Left lung (tissue), 10 donors: ENCODE measurements around the gene S100A6. TPM values are rescaled to one million over a fixed set of nuclear protein-coding genes. Genes with fewer than 3 reads are reported as not detected.
A peak's percentile ranks its signal among the peaks of the same experiment; 100 is the strongest.

Experiments
- ATAC-seq: fragments of 200-7000 bp; cut with Tn5 transposase; one replicate; pipeline ENCODE4 v1.9.1; 2020; ENCODE audit warnings: moderate library complexity
- DNase-seq, 4 donors: peaks; one replicate each; pipeline ENCODE4 v3.0.0-alpha.2; 2013 to 2020
- H3K27ac ChIP-seq, 2 donors: fragments of 200-600 bp; sonication (generic) in 1 of 2; one replicate each; pipeline versions ENCODE4 v1.5.0 to v1.8.0; 2020 to 2021
- H3K27me3 ChIP-seq, 2 donors: fragments of 200-600 bp; sonication (generic) in 1 of 2; one replicate each; pipeline versions ENCODE4 v1.5.0 to v1.8.0; 2020 to 2021
- H3K36me3 ChIP-seq, 2 donors: fragments of 200-600 bp; sonication (generic) in 1 of 2; one replicate each; pipeline versions ENCODE4 v1.5.0 to v1.8.0; 2020 to 2021
- H3K4me1 ChIP-seq, 2 donors: fragments of 200-600 bp; one replicate each; pipeline ENCODE4 v1.8.0; 2021
- H3K4me3 ChIP-seq, 2 donors: fragments of 200-600 bp; sonication (generic) in 1 of 2; one replicate each; pipeline versions ENCODE4 v1.5.0 to v1.8.0; 2020 to 2021; ENCODE audit warnings: mild to moderate bottlenecking in 1 of 2
- H3K9me3 ChIP-seq, 2 donors: fragments of 200-600 bp; sonication (generic) in 1 of 2; one replicate each; pipeline versions ENCODE4 v1.5.0 to v1.8.0; 2020 to 2021
- intact Hi-C, 2 donors: fragments of 100-400 bp; cut with DNase I; formaldehyde crosslinking; loops; one replicate each; pipeline versions ENCODE4 v1.11.2 to v1.14.2; 2022
- polyA plus RNA-seq, 6 donors: library from polyadenylated mRNA; unstranded; fragments of 120-200 nt; gene quantifications; one replicate each; pipeline ENCODE4 v1.2.1, GENCODE V29; 2013; ENCODE audit not compliant: insufficient read length in 6 of 6
- total RNA-seq, 2 donors: library from RNA; stranded (reverse); fragmentation: NEBNext Ultra II Directional; extraction: Animal tissue kit (Norgen Biotek cat#: 25700); gene quantifications; one replicate each; pipeline ENCODE4 v1.2.1, GENCODE V29; 2021
- TF ChIP-seq, protein P1 (sequence below), 2 donors: fragments of 200-600 bp; sonication (generic) in 1 of 2; IDR thresholded peaks; one replicate each; pipeline versions ENCODE4 v1.5.0 to v1.8.0; 2021; ENCODE audit warnings: antibody characterized with exemption in 2 of 2
- donor health status: DM: no; HTN: yes; CAD: no.
- donor health status: DM: no; HTN: no; CAD: no.

Gene S100A6
- total and polyA plus RNA-seq, 8 donors: 156 to 1,797 (median 210) TPM

DNA sequence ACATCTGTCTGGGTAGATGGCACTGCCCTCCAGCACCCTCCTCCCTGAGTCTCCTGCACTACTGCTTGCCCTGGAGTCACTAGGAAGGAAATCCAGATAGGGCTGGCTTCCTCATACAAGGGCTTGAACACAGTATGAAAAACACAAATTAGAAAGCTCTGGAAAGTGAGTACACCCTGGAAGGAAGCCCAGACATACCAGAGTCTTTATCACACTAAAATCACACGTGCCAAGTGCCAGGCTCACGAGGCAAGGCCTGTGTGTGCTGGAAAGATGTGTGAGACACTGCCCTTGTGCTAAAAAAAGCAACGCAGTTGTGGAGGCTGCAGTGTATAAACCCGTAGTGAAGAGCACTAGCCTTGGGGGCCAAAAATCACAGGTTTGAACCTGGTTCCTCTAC lies 47.1 kb downstream of the S100A6 start:
- H3K4me3 ChIP-seq: no peak overlapping the region
- H3K4me1 ChIP-seq: no peaks in the 10 kb centered on the region
- H3K9me3 ChIP-seq: no peaks in the 10 kb centered on the region
- TF ChIP-seq, protein P1, sequence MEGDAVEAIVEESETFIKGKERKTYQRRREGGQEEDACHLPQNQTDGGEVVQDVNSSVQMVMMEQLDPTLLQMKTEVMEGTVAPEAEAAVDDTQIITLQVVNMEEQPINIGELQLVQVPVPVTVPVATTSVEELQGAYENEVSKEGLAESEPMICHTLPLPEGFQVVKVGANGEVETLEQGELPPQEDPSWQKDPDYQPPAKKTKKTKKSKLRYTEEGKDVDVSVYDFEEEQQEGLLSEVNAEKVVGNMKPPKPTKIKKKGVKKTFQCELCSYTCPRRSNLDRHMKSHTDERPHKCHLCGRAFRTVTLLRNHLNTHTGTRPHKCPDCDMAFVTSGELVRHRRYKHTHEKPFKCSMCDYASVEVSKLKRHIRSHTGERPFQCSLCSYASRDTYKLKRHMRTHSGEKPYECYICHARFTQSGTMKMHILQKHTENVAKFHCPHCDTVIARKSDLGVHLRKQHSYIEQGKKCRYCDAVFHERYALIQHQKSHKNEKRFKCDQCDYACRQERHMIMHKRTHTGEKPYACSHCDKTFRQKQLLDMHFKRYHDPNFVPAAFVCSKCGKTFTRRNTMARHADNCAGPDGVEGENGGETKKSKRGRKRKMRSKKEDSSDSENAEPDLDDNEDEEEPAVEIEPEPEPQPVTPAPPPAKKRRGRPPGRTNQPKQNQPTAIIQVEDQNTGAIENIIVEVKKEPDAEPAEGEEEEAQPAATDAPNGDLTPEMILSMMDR (IDR thresholded peaks at IDR 0.05): no peak
- no peak overlapping the region for H3K27ac ChIP-seq
- ATAC-seq (peak; percentile 11), DNase-seq (no peak)
- intact Hi-C loops: no loop called here
- peaks cover 0 to 4% of the 10 kb centered on the region in 2 donors for H3K27me3 ChIP-seq
- H3K36me3 ChIP-seq: no peaks in the 10 kb centered on the region

DNA sequence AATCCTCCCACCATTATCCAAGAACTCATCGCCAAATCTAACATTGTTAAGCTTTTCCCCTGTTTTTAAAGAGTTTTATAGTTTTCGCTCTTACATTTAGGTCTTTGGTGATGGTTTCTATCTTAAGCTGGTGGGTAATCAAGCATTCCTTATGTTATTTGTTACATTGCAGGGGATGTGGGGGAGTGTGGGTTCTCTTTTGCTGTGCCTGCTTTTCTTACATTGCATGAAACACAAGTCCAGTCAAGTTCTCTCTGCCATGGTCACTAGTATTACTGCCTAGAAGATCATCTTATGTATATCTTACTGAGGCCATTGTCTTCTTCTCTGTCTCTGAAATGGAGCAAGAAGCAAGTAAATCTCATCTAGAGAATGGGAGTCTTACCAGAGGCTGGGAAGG lies 48.1 kb downstream of the S100A6 start:
- ATAC-seq (no peak), DNase-seq (no peak)
- intact Hi-C loops: no loop called here
- TF ChIP-seq, protein P1 (IDR thresholded peaks at IDR 0.05): no peak
- Histone ChIP-seq H3K4me3 (no peak overlapping the region), H3K27ac (no peak overlapping the region), H3K4me1 (no peaks in the 10 kb centered on the region), H3K9me3 (no peaks in the 10 kb centered on the region), H3K36me3 (no peaks in the 10 kb centered on the region), H3K27me3 (peaks cover 0 to 14% of the 10 kb centered on the region in 2 donors)

DNA sequence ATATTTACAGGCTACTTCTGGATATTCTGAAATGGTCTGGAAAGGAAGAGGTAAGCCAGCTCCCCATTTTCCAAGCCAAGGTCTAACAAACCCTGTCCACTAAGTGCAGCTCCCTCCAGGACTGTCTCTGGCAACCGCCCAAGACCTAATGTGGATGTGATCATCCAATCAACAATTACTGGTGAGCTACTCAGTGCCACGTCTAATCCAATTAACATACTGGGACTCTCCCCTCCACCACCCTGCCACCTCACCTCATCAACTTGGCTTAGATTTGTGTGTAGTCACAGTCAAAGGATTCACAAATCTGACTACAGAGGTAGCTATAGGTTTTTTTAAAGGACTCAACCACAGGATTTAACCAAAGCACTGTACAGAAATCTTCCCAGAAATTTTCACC lies 49.9 kb downstream of the S100A6 start:
- ATAC-seq: no peak
- intact Hi-C loops: no loop called here
- TF ChIP-seq, protein P1 (IDR thresholded peaks at IDR 0.05): no peak
- Histone ChIP-seq H3K4me3 (no peak overlapping the region), H3K36me3 (no peaks in the 10 kb centered on the region), H3K9me3 (no peaks in the 10 kb centered on the region), H3K27ac (no peak overlapping the region), H3K4me1 (no peaks in the 10 kb centered on the region), H3K27me3 (peaks cover 0 to 24% of the 10 kb centered on the region in 2 donors)
- no peak for DNase-seq

Other genes starting within 250 kb of the S100A6 start
- gene PGLYRP3, start 223.0 kb downstream of the S100A6 start, total RNA-seq: not detected
- not detected for gene PGLYRP3, start 223.0 kb downstream of the S100A6 start, polyA plus RNA-seq
- gene PGLYRP4, start 187.2 kb downstream of the S100A6 start, total RNA-seq: not detected
- gene PGLYRP4, start 187.2 kb downstream of the S100A6 start, polyA plus RNA-seq: not detected
- gene S100A9, start 178.1 kb downstream of the S100A6 start, total RNA-seq: 1,000 to 10,000 TPM in 1 of 2 donors, 100 to 1,000 TPM in 1; 193 to 1,552 TPM
- 10 to 100 TPM; 17.0 to 45.0 (median 28.3) TPM for gene S100A9, start 178.1 kb downstream of the S100A6 start, polyA plus RNA-seq
- gene S100A12, start 160.4 kb downstream of the S100A6 start, total RNA-seq: 100 to 1,000 TPM in 1 of 2 donors, 10 to 100 TPM in 1; 12.1 to 178 TPM
- gene S100A12, start 160.4 kb downstream of the S100A6 start, polyA plus RNA-seq: 1 to 10 TPM; 1.1 to 6.9 (median 3.2) TPM
- 1,000 to 10,000 TPM in 1 of 2 donors, 10 to 100 TPM in 1; 97.7 to 1,365 TPM for gene S100A8, start 144.9 kb downstream of the S100A6 start, total RNA-seq
- gene S100A8, start 144.9 kb downstream of the S100A6 start, polyA plus RNA-seq: 10 to 100 TPM; 10.2 to 33.2 (median 19.9) TPM
- gene S100A7A, start 119.5 kb downstream of the S100A6 start, total RNA-seq: not detected
- gene S100A7A, start 119.5 kb downstream of the S100A6 start, polyA plus RNA-seq: not detected
- not detected for gene S100A7, start 75.3 kb downstream of the S100A6 start, total RNA-seq
- gene S100A7, start 75.3 kb downstream of the S100A6 start, polyA plus RNA-seq: not detected
- gene S100A5, start 4.9 kb upstream of the S100A6 start, total RNA-seq: under 1 TPM in 1 of 2 donors, not detected in 1; 0.42 TPM
- under 1 TPM in 3 of 6 donors, not detected in 3; 0.18 to 0.38 (median 0.34) TPM for gene S100A5, start 4.9 kb upstream of the S100A6 start, polyA plus RNA-seq
- gene S100A4, start 9.8 kb upstream of the S100A6 start, total RNA-seq: 1,000 to 10,000 TPM in 1 of 2 donors, 100 to 1,000 TPM in 1; 257 to 1,192 TPM
- gene S100A4, start 9.8 kb upstream of the S100A6 start, polyA plus RNA-seq: 10 to 100 TPM; 15.0 to 24.6 (median 21.9) TPM
- 1 to 10 TPM; 1.7 to 7.7 TPM for gene S100A3, start 13.3 kb upstream of the S100A6 start, total RNA-seq
- under 1 TPM in 2 of 6 donors, not detected in 4; 0.20 to 0.58 TPM for gene S100A3, start 13.3 kb upstream of the S100A6 start, polyA plus RNA-seq
- gene S100A2, start 29.9 kb upstream of the S100A6 start, total RNA-seq: 10 to 100 TPM in 1 of 2 donors, 1 to 10 TPM in 1; 7.1 to 25.9 TPM
- 1 to 10 TPM in 4 of 6 donors, under 1 TPM in 2; 0.51 to 1.3 (median 1.0) TPM for gene S100A2, start 29.9 kb upstream of the S100A6 start, polyA plus RNA-seq
- gene S100A16, start 77.1 kb upstream of the S100A6 start, total RNA-seq: 100 to 1,000 TPM; 118 to 145 TPM
- gene S100A16, start 77.1 kb upstream of the S100A6 start, polyA plus RNA-seq: 100 to 1,000 TPM; 129 to 160 (median 145) TPM
- gene S100A14, start 80.3 kb upstream of the S100A6 start, total RNA-seq: 100 to 1,000 TPM in 1 of 2 donors, 10 to 100 TPM in 1; 100.0 to 152 TPM
- gene S100A14, start 80.3 kb upstream of the S100A6 start, polyA plus RNA-seq: 100 to 1,000 TPM in 5 of 6 donors, 10 to 100 TPM in 1; 94.9 to 179 (median 150) TPM
- 10 to 100 TPM; 75.1 to 80.0 TPM for gene S100A13, start 91.5 kb upstream of the S100A6 start, total RNA-seq
- gene S100A13, start 91.5 kb upstream of the S100A6 start, polyA plus RNA-seq: 100 to 1,000 TPM in 3 of 6 donors, 10 to 100 TPM in 3; 79.6 to 110 (median 93.6) TPM
- gene S100A1, start 92.4 kb upstream of the S100A6 start, total RNA-seq: 1 to 10 TPM in 1 of 2 donors, under 1 TPM in 1; 0.93 to 2.3 TPM
- 1 to 10 TPM; 1.4 to 2.2 (median 1.8) TPM for gene S100A1, start 92.4 kb upstream of the S100A6 start, polyA plus RNA-seq
- 10 to 100 TPM; 54.5 to 65.5 TPM for gene CHTOP, start 98.1 kb upstream of the S100A6 start, total RNA-seq
- gene CHTOP, start 98.1 kb upstream of the S100A6 start, polyA plus RNA-seq: 100 to 1,000 TPM; 110 to 125 (median 118) TPM
- gene SNAPIN, start 122.7 kb upstream of the S100A6 start, total RNA-seq: 10 to 100 TPM; 34.5 to 35.5 TPM
- gene SNAPIN, start 122.7 kb upstream of the S100A6 start, polyA plus RNA-seq: 10 to 100 TPM; 36.9 to 44.1 (median 39.2) TPM
- gene ILF2, start 135.0 kb upstream of the S100A6 start, total RNA-seq: 100 to 1,000 TPM; 104 to 117 TPM
- 100 to 1,000 TPM; 239 to 295 (median 260) TPM for gene ILF2, start 135.0 kb upstream of the S100A6 start, polyA plus RNA-seq
- gene NPR1, start 142.7 kb upstream of the S100A6 start, total RNA-seq: 10 to 100 TPM; 26.9 to 45.2 TPM
- 10 to 100 TPM; 14.3 to 23.1 (median 17.4) TPM for gene NPR1, start 142.7 kb upstream of the S100A6 start, polyA plus RNA-seq
- 10 to 100 TPM; 50.5 to 57.5 TPM for gene INTS3, start 192.1 kb upstream of the S100A6 start, total RNA-seq
- gene INTS3, start 192.1 kb upstream of the S100A6 start, polyA plus RNA-seq: 100 to 1,000 TPM in 5 of 6 donors, 10 to 100 TPM in 1; 90.4 to 131 (median 118) TPM
- 10 to 100 TPM; 56.5 to 68.6 TPM for gene SLC27A3, start 239.4 kb upstream of the S100A6 start, total RNA-seq
- gene SLC27A3, start 239.4 kb upstream of the S100A6 start, polyA plus RNA-seq: 10 to 100 TPM; 32.4 to 50.3 (median 40.5) TPM